Mucosa of descending colon (tissue), 3 donors: Measurements from ENCODE around the gene PSMB7. TPM values are rescaled to one million over a fixed set of nuclear protein-coding genes. Genes with fewer than 3 reads are reported as not detected.

Experiments
- ATAC-seq: fragments of 200-7000 bp; cut with Tn5 transposase; one replicate; pipeline ENCODE4 v1.9.1; 2020; ENCODE audit warnings: mild to moderate bottlenecking, moderate library complexity
- DNase-seq, 3 donors: peaks; one replicate each; pipeline ENCODE4 v3.0.0-alpha.2; 2020
- H3K36me3 ChIP-seq: fragments of 200-600 bp; one replicate; pipeline ENCODE4 v1.8.0; 2021; ENCODE audit warnings: low read depth, mild to moderate bottlenecking
- H3K4me1 ChIP-seq: fragments of 200-600 bp; one replicate; pipeline ENCODE4 v1.8.0; 2021; ENCODE audit warnings: low read depth, mild to moderate bottlenecking
- H3K4me3 ChIP-seq: fragments of 200-600 bp; one replicate; pipeline ENCODE4 v1.8.0; 2021; ENCODE audit warnings: mild to moderate bottlenecking
- H3K9me3 ChIP-seq: fragments of 200-600 bp; one replicate; pipeline ENCODE4 v1.8.0; 2021; ENCODE audit warnings: mild to moderate bottlenecking
- intact Hi-C, 2 donors: fragments of 100-400 bp; cut with DNase I in 1 of 2; cut with micrococcal nuclease in 1 of 2; formaldehyde crosslinking; loops; one replicate each; pipeline versions ENCODE4 v1.11.0 to v1.11.1; 2022; cut with DNase I, micrococcal nuclease
- total RNA-seq, 3 donors: library from RNA; stranded (reverse); fragmentation: NEBNext Ultra II Directional in 2 of 3; extraction: Animal tissue kit (Norgen Biotek cat#: 25700) in 2 of 3; gene quantifications; one replicate each; pipeline versions ENCODE4 v1.2.1 to v1.2.4, GENCODE V29; 2021 to 2023
- TF ChIP-seq, protein P1 (sequence below): fragments of 200-600 bp; IDR thresholded peaks from one replicate; pipeline ENCODE4 v1.8.0; 2022; ENCODE audit warnings: antibody characterized with exemption, mild to moderate bottlenecking
- donor health status: DM: no; HTN: no; CAD: no; lungs with moderate emphysema.
- donor health status: DM: no; HTN: no; CAD: no.
- donor health status: DM: no; HTN: yes; CAD: no.

PSMB7 gene
- total RNA-seq, 3 donors from 2014 or later: 83.6 to 120 (median 92.3) TPM

GRCh38 chr9:124337562-124337961 lies 77.7 kb downstream of the PSMB7 start:
- TF ChIP-seq, protein P1, sequence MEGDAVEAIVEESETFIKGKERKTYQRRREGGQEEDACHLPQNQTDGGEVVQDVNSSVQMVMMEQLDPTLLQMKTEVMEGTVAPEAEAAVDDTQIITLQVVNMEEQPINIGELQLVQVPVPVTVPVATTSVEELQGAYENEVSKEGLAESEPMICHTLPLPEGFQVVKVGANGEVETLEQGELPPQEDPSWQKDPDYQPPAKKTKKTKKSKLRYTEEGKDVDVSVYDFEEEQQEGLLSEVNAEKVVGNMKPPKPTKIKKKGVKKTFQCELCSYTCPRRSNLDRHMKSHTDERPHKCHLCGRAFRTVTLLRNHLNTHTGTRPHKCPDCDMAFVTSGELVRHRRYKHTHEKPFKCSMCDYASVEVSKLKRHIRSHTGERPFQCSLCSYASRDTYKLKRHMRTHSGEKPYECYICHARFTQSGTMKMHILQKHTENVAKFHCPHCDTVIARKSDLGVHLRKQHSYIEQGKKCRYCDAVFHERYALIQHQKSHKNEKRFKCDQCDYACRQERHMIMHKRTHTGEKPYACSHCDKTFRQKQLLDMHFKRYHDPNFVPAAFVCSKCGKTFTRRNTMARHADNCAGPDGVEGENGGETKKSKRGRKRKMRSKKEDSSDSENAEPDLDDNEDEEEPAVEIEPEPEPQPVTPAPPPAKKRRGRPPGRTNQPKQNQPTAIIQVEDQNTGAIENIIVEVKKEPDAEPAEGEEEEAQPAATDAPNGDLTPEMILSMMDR: no peak
- DNase-seq: no peak
- intact Hi-C loops: no loop called here

GRCh38 chr9:124335320-124335707 lies 79.9 kb downstream of the PSMB7 start:
- H3K9me3 ChIP-seq: no peaks in the 10 kb centered on the region
- H3K4me1 ChIP-seq: no peaks in the 10 kb centered on the region
- H3K36me3 ChIP-seq: no peaks in the 10 kb centered on the region
- intact Hi-C loops: no loop called here
- ATAC-seq (no peak), DNase-seq (peak in 1 of 3 donors; percentile 15)
- TF ChIP-seq, protein P1: no peak
- H3K4me3 ChIP-seq: no peak overlapping the region

More at GRCh38 chr9:124337562-124337961, 77.7 kb downstream of the PSMB7 start:
- Histone ChIP-seq H3K4me3 (no peak overlapping the region), H3K36me3 (no peaks in the 10 kb centered on the region), H3K9me3 (no peaks in the 10 kb centered on the region), H3K4me1 (no peaks in the 10 kb centered on the region)
- no peak for ATAC-seq

GRCh38 chr9:124334568-124335319 lies 80.5 kb downstream of the PSMB7 start:
- TF ChIP-seq, protein P1: no peak
- Histone ChIP-seq H3K36me3 (no peaks in the 10 kb centered on the region), H3K4me3 (no peak overlapping the region), H3K9me3 (no peaks in the 10 kb centered on the region), H3K4me1 (no peaks in the 10 kb centered on the region)
- ATAC-seq (peak; percentile 16), DNase-seq (peak in 1 of 3 donors; percentile 19)
- intact Hi-C loops: no loop called here

- DNase-seq: no peak
- no peaks in the 10 kb centered on the region for H3K36me3 ChIP-seq
- no peaks in the 10 kb centered on the region for H3K9me3 ChIP-seq
- intact Hi-C loops: no loop called here
- H3K4me3 ChIP-seq: no peak overlapping the region
- H3K4me1 ChIP-seq: no peaks in the 10 kb centered on the region
- ATAC-seq: no peak
- TF ChIP-seq, protein P1: no peak
Observed at GRCh38 chr9:124333203-124333579, 82.1 kb downstream of the PSMB7 start.

DNA sequence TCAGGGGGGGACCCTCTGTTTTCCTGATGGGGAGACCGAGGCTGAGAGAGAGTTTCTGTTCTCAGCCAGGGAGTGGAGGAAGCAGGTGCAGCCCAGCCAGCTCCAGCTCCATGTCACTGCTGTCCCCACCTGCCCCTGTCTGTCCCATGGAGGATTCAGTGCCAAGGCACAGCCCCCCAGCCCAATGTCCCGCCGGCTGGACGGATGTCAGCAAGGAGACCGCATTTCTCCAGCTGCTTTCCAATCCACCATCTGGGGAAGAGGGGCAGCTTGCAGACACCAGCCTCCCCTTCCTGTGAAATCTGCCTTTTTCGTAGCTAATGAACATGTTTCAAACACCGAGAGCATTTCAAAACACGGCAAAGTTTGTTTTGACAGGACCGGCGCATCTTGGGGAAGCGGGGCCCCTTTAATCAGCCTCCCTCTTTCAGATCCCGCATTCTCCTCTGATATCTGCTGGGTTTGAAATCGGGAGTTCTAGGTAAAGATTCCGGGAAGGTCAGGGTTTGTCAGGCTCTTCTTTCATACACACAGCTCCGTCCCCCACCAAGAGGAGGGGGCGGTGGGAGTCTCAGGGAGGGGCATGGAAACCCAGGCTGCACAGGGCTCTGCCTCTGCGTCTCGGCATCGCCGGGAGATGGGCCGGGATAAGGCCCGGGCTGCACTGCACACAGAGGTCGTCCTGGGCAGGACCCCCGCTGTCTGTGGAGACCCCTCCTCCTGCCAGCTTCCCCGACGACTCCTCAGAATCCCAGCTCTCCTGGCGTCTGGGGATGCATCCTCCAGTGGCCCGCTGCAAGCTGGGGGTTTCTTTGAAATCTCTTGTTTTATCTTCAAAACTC lies 82.7 kb downstream of the PSMB7 start:
- Histone ChIP-seq H3K9me3 (no peaks in the 10 kb centered on the region), H3K4me3 (no peak overlapping the region), H3K36me3 (no peaks in the 10 kb centered on the region), H3K4me1 (no peaks in the 10 kb centered on the region)
- DNase-seq (no peak), ATAC-seq (no peak)
- intact Hi-C loops: no loop called here
- TF ChIP-seq, protein P1: no peak
